Lower leg skin (tissue), 4 donors: Measurements from ENCODE around the gene DLX4. TPM values are rescaled to one million over a fixed set of nuclear protein-coding genes. Genes with fewer than 3 reads are reported as not detected.

Experiments
- DNase-seq, 2 donors: peaks; one replicate each; pipeline ENCODE4 v3.0.0-alpha.2; 2019; ENCODE audit warnings: low spot score in 2 of 2
- H3K4me3 ChIP-seq: fragments of 200-600 bp; sonication (generic); 2 replicates; pipeline ENCODE4 v1.5.1; 2017; ENCODE audit warnings: mild to moderate bottlenecking, low read depth; ENCODE audit not compliant: poor library complexity, severe bottlenecking
- POLR2A ChIP-seq, 2 donors: fragments of 450-650 bp; IDR thresholded peaks; one replicate each; pipeline ENCODE4 v1.6.1; 2016 to 2017; ENCODE audit warnings: antibody characterized with exemption in 2 of 2, mild to moderate bottlenecking in 1 of 2, moderate library complexity in 1 of 2
- WGBS, 2 donors: methylation state at CpG; one replicate each; pipeline ENCODE4 v1.1.5; 2018; 5-methylcytosine and 5-hydroxymethylcytosine counted together
- intact Hi-C: fragments of 100-400 bp; cut with DNase I; formaldehyde crosslinking; loops from one replicate; pipeline ENCODE4 v1.15.0; 2023; ENCODE audit warnings: low total_unique reads
- total RNA-seq, 4 donors: library from RNA; depleted of rRNA; stranded (reverse); fragments of >200 nt; gene quantifications; one replicate each; pipeline ENCODE4 v1.1.0, GENCODE V29; 2016
- TF ChIP-seq, protein P1 (sequence below), 3 donors: fragments of 450-650 bp; IDR thresholded peaks; one replicate each; pipeline ENCODE4 v1.5.1; 2016; ENCODE audit warnings: antibody characterized with exemption in 3 of 3, mild to moderate bottlenecking in 3 of 3, moderate library complexity in 2 of 3

DLX4 gene
- total RNA-seq, 4 donors from 2014 or later: 1.9 to 3.3 (median 2.5) TPM

- H3K4me3 ChIP-seq: no peak overlapping the region
- WGBS, 2 donors: 30 to 59% methylated on average over 1 of the region's 1 CpG
- no peak for DNase-seq
- intact Hi-C loops: no loop called here
- no peak for TF ChIP-seq POLR2A (IDR thresholded peaks at IDR 0.05)
- TF ChIP-seq, protein P1, sequence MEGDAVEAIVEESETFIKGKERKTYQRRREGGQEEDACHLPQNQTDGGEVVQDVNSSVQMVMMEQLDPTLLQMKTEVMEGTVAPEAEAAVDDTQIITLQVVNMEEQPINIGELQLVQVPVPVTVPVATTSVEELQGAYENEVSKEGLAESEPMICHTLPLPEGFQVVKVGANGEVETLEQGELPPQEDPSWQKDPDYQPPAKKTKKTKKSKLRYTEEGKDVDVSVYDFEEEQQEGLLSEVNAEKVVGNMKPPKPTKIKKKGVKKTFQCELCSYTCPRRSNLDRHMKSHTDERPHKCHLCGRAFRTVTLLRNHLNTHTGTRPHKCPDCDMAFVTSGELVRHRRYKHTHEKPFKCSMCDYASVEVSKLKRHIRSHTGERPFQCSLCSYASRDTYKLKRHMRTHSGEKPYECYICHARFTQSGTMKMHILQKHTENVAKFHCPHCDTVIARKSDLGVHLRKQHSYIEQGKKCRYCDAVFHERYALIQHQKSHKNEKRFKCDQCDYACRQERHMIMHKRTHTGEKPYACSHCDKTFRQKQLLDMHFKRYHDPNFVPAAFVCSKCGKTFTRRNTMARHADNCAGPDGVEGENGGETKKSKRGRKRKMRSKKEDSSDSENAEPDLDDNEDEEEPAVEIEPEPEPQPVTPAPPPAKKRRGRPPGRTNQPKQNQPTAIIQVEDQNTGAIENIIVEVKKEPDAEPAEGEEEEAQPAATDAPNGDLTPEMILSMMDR (IDR thresholded peaks at IDR 0.05): no peak
These were observed 45.6 kb downstream of the DLX4 start for GRCh38 chr17:50014471-50015088.

DNA sequence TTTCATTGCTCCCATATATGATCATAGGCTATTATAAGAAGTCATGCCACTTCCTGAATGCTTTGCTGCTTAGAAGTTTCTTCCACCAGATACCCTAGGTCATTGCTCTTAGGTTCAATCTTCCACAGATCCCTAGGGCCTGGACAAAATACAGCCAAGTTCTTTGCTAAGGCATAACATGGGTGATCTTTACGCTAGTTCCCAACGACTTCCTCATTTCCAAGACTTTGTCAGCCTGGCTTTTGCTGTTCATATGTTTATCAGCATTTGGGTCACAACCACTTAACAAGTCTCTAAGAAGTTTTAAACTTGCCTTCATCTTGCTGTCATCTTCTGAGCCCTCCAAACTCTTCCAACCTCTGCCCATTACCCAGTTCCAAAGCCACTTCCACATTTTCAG, 46.2 kb downstream of the DLX4 start:
- TF ChIP-seq POLR2A (IDR thresholded peaks at IDR 0.05): no peak
- TF ChIP-seq, protein P1 (IDR thresholded peaks at IDR 0.05): no peak
- intact Hi-C loops: no loop called here
- no peak for DNase-seq
- H3K4me3 ChIP-seq: no peak overlapping the region
- 87 to 90% methylated on average over 2 of the region's 2 CpGs for WGBS, 2 donors

DNA sequence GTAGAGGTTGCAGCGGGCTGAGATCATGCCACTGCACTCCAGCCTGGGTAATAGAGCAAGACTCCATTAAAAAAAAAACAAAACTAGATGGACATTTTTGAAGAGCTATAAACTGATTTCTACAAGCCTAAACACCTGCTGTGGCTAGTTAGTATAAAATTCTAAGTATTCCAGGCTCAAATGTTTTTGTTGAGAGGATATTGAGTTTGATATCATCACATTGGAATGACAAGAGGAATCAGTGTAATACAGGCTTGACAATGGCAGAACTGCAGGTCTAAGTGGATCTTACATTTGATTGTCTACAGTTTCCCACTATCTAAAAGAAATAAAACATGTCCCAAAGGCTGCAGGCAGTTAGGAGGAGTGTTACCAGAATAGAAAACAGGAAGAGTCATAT, 49.9 kb downstream of the DLX4 start:
- WGBS, 2 donors: 91 to 100% methylated on average over 1 of the region's 1 CpG
- TF ChIP-seq, protein P1 (IDR thresholded peaks at IDR 0.05): no peak
- TF ChIP-seq POLR2A (IDR thresholded peaks at IDR 0.05): no peak
- H3K4me3 ChIP-seq: no peak overlapping the region
- intact Hi-C loops: no loop called here
- DNase-seq: no peak

DNA sequence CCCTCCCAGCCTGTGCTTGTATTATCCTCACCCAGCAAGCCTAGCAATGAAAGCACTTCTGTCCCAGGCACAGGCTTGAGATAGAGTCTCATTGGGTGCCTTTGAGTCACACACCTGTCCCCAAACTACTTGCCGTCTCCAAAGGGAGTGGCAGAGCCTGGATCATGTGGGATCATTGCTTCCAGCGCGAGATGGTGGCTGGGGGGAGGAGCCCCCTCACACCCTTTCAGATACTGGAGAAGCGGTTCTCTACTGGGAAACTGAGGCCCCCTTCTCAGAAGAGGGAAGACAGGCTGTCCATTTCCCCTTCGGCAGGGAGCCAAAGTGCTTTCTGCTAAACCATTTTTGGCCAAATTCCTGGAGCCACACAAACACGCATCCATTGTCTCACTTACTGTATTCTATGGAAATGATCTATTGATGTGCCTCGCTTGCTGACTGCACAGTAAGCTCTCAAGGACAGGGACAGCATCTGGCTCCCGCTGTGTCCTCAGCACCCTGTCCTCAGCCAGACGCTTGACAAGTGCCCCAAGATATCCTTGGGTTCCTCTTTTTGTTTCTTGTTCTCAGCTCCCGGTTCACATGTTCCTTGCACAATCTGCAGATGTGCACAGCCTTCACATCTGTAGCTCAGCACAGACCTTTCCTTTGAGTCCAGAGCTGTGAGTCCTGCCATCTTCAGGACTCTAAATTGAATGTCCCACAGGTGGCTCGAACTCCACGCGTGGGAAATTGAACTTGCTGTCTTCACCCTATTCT, 52.0 kb downstream of the DLX4 start:
- TF ChIP-seq, protein P1 (IDR thresholded peaks at IDR 0.05): no peak
- TF ChIP-seq POLR2A (IDR thresholded peaks at IDR 0.05): no peak
- DNase-seq: peak in 1 of 2 donors; percentile 52
- no peak overlapping the region for H3K4me3 ChIP-seq
- intact Hi-C loops: no loop called here
- WGBS, 2 donors: 58 to 67% methylated on average over 13 of the region's 13 CpGs

GRCh38 chr17:50021681-50022370, 52.8 kb downstream of the DLX4 start:
- 96% methylated on average over 6 of the region's 6 CpGs for WGBS, 2 donors
- DNase-seq: peak in 1 of 2 donors; percentile 68
- no peak overlapping the region for H3K4me3 ChIP-seq
- no peak for TF ChIP-seq POLR2A (IDR thresholded peaks at IDR 0.05)
- TF ChIP-seq, protein P1 (IDR thresholded peaks at IDR 0.05): no peak
- intact Hi-C loops: no loop called here
